Gastrocnemius medialis (tissue), 4 donors: Measurements from ENCODE around the gene TENM3. TPM values are rescaled to one million over a fixed set of nuclear protein-coding genes. Genes with fewer than 3 reads are reported as not detected.

Source experiments
- ATAC-seq, 2 donors: fragments of 150-250 bp; one replicate each; pipeline ENCODE4 v1.9.1; 2016
- DNase-seq, 2 donors: peaks; one replicate each; pipeline ENCODE4 v3.0.0-alpha.2; 2019
- H3K27ac ChIP-seq, 4 donors: fragments of 200-600 bp; sonication (generic); 1 replicate in 1 of 4; 2 replicates in 3 of 4; pipeline ENCODE4 v1.5.1; 2016 to 2018; ENCODE audit warnings: mild to moderate bottlenecking in 2 of 4, moderate library complexity in 1 of 4
- H3K27me3 ChIP-seq, 3 donors: fragments of 200-600 bp; sonication (generic) in 2 of 3; 1 replicate in 1 of 3; 2 replicates in 2 of 3; pipeline versions ENCODE4 v1.5.1 to v1.6.0; 2016 to 2019; ENCODE audit warnings: mild to moderate bottlenecking in 1 of 3, moderate library complexity in 1 of 3
- H3K36me3 ChIP-seq, 2 donors: fragments of 200-600 bp; sonication (generic) in 1 of 2; one replicate each; pipeline ENCODE4 v1.5.1; 2017 to 2018
- H3K4me1 ChIP-seq, 2 donors: fragments of 200-600 bp; sonication (generic) in 1 of 2; one replicate each; pipeline ENCODE4 v1.5.1; 2016 to 2017; ENCODE audit warnings: mild to moderate bottlenecking in 2 of 2
- H3K4me3 ChIP-seq, 4 donors: fragments of 200-600 bp; sonication (generic) in 3 of 4; 1 replicate in 1 of 4; 2 replicates in 3 of 4; pipeline ENCODE4 v1.5.1; 2016 to 2019; ENCODE audit warnings: mild to moderate bottlenecking in 2 of 4
- H3K9me3 ChIP-seq, 3 donors: fragments of 200-600 bp; sonication (generic) in 2 of 3; 1 replicate in 1 of 3; 2 replicates in 2 of 3; pipeline ENCODE4 v1.5.1; 2016 to 2019
- POLR2A ChIP-seq, 2 donors: fragments of 450-650 bp; IDR thresholded peaks; one replicate each; pipeline ENCODE4 v1.6.1; 2017; ENCODE audit warnings: antibody characterized with exemption in 2 of 2, mild to moderate bottlenecking in 2 of 2, moderate library complexity in 2 of 2
- in situ Hi-C, 4 donors: fragments of 200-750 bp; cut with MboI; loops; one replicate each; pipeline versions ENCODE4 v1.15.0 to v1.8.0; 2017; ENCODE audit warnings: low sequenced_read_pairs in 4 of 4
- intact Hi-C: fragments of 100-400 bp; cut with DNase I; formaldehyde crosslinking; loops from one replicate; pipeline ENCODE4 v1.15.1; 2023; ENCODE audit warnings: low total_unique reads
- total RNA-seq, 4 donors: library from RNA; depleted of rRNA; stranded (reverse); fragments of >200 nt; gene quantifications; one replicate each; pipeline versions ENCODE4 v1.1.0 to v1.2.3, GENCODE V29; 2016
- TF ChIP-seq, protein P1 (sequence below), 5 experiments: fragments of 450-650 bp in 3 of 5; fragments of 200-600 bp in 2 of 5; sonication (generic) in 2 of 5; IDR thresholded peaks in 4 of 5; conservative IDR thresholded peaks in 1 of 5; 1 replicate in 4 of 5; 2 replicates in 1 of 5; pipeline ENCODE4 v1.5.1; 2016 to 2019; ENCODE audit warnings: antibody characterized with exemption in 5 of 5, mild to moderate bottlenecking in 3 of 5, moderate library complexity in 3 of 5

Gene TENM3
- total RNA-seq, 4 donors from 2014 or later, result 8.3 to 16.2 (median 12.3) TPM

DNA sequence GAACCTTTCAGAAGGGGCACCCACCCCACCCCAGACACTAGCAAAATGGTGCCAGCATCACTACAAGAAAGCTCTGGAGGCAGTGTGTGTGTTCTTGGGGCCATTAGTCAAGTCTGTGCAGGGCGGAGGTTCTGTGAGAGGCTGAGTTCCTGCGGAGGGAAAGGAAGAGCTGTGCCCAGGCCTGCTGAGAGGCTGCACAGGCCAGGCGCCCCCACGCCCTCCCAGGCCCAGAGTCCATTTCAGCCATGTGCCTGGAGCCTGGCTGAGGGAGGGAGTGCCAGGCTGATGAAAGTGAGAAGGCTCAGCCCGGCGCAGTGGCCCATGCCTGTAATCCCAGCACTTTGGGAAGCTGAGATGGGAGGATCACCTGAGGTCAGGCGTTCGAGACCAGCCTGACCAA is 584.0 kb downstream of the TENM3 start:
- H3K4me1 ChIP-seq, result no peaks in the 10 kb centered on the region
- no peak overlapping the region for H3K4me3 ChIP-seq
- H3K27me3 ChIP-seq, result no peaks in the 10 kb centered on the region
- intact Hi-C loops (no loop called here), in situ Hi-C loops (no loop called here)
- ATAC-seq (no peak), DNase-seq (no peak)
- no peaks in the 10 kb centered on the region for H3K9me3 ChIP-seq
- no peak overlapping the region for H3K27ac ChIP-seq
- H3K36me3 ChIP-seq, result no peaks in the 10 kb centered on the region
- TF ChIP-seq, protein P1, sequence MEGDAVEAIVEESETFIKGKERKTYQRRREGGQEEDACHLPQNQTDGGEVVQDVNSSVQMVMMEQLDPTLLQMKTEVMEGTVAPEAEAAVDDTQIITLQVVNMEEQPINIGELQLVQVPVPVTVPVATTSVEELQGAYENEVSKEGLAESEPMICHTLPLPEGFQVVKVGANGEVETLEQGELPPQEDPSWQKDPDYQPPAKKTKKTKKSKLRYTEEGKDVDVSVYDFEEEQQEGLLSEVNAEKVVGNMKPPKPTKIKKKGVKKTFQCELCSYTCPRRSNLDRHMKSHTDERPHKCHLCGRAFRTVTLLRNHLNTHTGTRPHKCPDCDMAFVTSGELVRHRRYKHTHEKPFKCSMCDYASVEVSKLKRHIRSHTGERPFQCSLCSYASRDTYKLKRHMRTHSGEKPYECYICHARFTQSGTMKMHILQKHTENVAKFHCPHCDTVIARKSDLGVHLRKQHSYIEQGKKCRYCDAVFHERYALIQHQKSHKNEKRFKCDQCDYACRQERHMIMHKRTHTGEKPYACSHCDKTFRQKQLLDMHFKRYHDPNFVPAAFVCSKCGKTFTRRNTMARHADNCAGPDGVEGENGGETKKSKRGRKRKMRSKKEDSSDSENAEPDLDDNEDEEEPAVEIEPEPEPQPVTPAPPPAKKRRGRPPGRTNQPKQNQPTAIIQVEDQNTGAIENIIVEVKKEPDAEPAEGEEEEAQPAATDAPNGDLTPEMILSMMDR (IDR thresholded peaks at IDR 0.05 in 4 of 5, conservative IDR thresholded peaks at IDR 0.05 in 1 of 5), result no peak
- TF ChIP-seq POLR2A (IDR thresholded peaks at IDR 0.05), result no peak

DNA sequence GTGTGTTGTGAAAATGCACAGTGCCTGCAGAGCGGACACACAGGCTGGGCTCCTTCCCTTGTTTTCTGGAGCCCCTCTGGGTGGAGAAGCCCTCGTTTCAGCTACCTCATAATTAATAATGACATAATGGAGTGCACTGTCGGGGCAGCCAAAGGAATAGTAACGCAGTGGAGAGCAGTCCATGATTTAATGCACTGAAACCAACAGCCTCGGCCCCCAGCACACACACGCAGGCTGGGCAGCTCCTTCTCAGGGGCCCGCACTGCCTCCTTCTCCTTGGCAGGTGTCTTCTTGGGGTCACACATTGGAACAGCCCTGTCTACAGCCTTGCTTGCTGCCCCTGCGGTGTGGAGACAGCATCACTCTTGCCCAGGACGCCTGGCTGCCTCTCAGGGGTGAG is 584.8 kb downstream of the TENM3 start:
- Histone ChIP-seq H3K36me3 (no peaks in the 10 kb centered on the region), H3K9me3 (no peaks in the 10 kb centered on the region), H3K27me3 (no peaks in the 10 kb centered on the region), H3K4me3 (no peak overlapping the region), H3K27ac (no peak overlapping the region), H3K4me1 (no peaks in the 10 kb centered on the region)
- no peak for DNase-seq
- ATAC-seq, result no peak
- intact Hi-C loops (no loop called here), in situ Hi-C loops (no loop called here)
- TF ChIP-seq, protein P1 (IDR thresholded peaks at IDR 0.05 in 4 of 5, conservative IDR thresholded peaks at IDR 0.05 in 1 of 5), result no peak
- no peak for TF ChIP-seq POLR2A (IDR thresholded peaks at IDR 0.05)

DNA sequence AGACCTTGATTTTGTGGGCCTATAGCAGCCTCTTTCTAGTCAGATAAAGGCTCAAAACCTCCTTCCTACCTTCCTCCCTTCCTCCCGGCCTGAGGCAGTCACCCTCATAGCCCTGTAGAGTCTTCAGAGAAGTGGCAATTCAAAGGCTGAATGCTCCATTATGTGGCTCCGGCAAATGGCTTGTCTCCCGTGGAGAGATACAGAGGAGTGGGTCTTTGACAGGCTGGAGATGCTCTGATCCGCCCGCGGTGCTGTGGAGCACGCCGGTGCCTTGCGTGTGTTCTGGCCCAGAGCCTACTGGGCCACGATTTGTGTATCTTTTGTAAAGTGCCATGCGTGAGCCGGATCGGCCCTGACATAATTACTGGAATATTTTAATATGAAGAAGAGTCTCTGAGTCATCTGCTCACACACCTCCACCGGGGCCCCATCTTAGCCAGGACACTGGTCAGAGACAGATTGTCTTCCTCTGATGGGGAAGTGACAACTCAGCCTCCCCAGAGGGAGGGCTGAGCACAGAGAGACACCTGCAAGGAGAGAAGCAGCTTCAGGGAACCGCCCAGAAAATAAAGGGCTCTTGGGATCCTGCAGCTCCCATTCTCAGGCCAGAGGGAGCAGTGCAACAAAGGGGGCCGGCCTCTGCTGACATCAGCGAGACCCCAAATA is 585.3 kb downstream of the TENM3 start:
- intact Hi-C loops, result no loop called here
- H3K36me3 ChIP-seq, result no peaks in the 10 kb centered on the region
- no peak overlapping the region for H3K4me3 ChIP-seq
- H3K4me1 ChIP-seq, result no peaks in the 10 kb centered on the region
- in situ Hi-C loops, result no loop called here
- TF ChIP-seq, protein P1 (IDR thresholded peaks at IDR 0.05 in 4 of 5, conservative IDR thresholded peaks at IDR 0.05 in 1 of 5), result no peak
- no peak for TF ChIP-seq POLR2A (IDR thresholded peaks at IDR 0.05)
- ATAC-seq, result no peak
- no peak overlapping the region for H3K27ac ChIP-seq
- H3K27me3 ChIP-seq, result no peaks in the 10 kb centered on the region
- H3K9me3 ChIP-seq, result no peaks in the 10 kb centered on the region
- no peak for DNase-seq

DNA sequence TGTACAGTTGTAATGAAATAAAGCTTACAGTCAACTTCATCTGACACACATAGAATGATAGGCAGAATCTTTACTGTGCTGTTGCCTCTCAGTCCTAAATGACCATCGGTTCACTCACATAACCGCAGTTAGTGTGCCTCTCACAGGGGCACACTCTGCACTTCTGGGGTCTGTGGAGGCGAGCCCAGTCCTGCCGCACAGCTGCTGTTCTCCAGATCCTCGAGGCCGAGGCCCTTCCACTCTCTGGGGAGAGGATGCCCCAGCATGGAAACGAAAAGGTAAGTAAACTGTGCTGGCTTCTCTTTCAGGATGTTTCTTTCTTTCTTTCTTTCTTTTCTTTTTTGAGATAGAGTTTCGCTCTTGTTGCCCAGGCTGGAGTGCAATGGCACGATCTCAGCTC is 586.0 kb downstream of the TENM3 start:
- intact Hi-C loops, result no loop called here
- H3K27me3 ChIP-seq, result no peaks in the 10 kb centered on the region
- H3K9me3 ChIP-seq, result no peaks in the 10 kb centered on the region
- H3K4me3 ChIP-seq, result no peak overlapping the region
- no peak for TF ChIP-seq POLR2A (IDR thresholded peaks at IDR 0.05)
- TF ChIP-seq, protein P1 (IDR thresholded peaks at IDR 0.05 in 4 of 5, conservative IDR thresholded peaks at IDR 0.05 in 1 of 5), result no peak
- no peak for DNase-seq
- H3K27ac ChIP-seq, result no peak overlapping the region
- H3K4me1 ChIP-seq, result no peaks in the 10 kb centered on the region
- no peak for ATAC-seq
- in situ Hi-C loops, result no loop called here
- no peaks in the 10 kb centered on the region for H3K36me3 ChIP-seq

DNA sequence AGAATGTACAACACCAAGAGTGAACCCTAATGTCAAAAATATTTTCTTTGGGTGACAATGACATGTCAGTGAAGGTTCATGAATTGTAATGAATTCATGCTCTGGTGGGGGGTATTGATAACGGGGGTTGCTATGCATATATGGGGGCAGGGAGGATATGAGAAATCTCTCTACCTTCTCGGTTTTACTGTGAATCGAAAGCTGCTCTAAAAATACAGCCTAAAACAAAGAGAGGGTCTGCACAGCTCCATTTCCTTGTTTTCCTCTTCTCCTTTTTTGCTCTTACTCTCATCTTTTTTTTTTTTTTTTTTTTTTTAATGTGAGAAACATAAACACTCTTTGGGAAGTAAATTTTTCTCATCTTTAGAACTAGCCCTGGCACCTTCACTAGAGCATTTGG is 588.2 kb downstream of the TENM3 start:
- in situ Hi-C loops, result no loop called here

More for the DNA sequence above, 588.2 kb downstream of the TENM3 start:
- Histone ChIP-seq H3K27ac (no peak overlapping the region), H3K9me3 (no peaks in the 10 kb centered on the region), H3K4me3 (no peak overlapping the region), H3K27me3 (peaks cover 0 to 2% (median 0%) of the 10 kb centered on the region in 3 donors), H3K36me3 (no peaks in the 10 kb centered on the region), H3K4me1 (no peaks in the 10 kb centered on the region)
- DNase-seq, result no peak
- ATAC-seq, result no peak
- TF ChIP-seq POLR2A (IDR thresholded peaks at IDR 0.05), result no peak
- TF ChIP-seq, protein P1 (IDR thresholded peaks at IDR 0.05 in 4 of 5, conservative IDR thresholded peaks at IDR 0.05 in 1 of 5), result no peak
- intact Hi-C loops, result no loop called here
